Neutrophil (primary cell): ENCODE data around the gene ZNF574.

Experiments
- H3K27ac ChIP-seq: fragments of 200-600 bp; sonication (generic); 2 replicates; pipeline ENCODE4 v1.5.1; 2016; ENCODE audit warnings: mild to moderate bottlenecking, moderate library complexity
- H3K27me3 ChIP-seq: fragments of 200-600 bp; sonication (generic); 2 replicates; pipeline ENCODE4 v1.6.0; 2016; ENCODE audit warnings: mild to moderate bottlenecking
- H3K36me3 ChIP-seq: fragments of 200-600 bp; sonication (generic); 2 replicates; pipeline ENCODE4 v1.5.1; 2017
- H3K4me1 ChIP-seq, 2 experiments: fragments of 200-600 bp in 1 of 2; sonication (generic) in 1 of 2; 1 replicate in 1 of 2; 2 replicates in 1 of 2; pipeline versions ENCODE4 v1.5.1 to v1.6.1; 2013 to 2016; ENCODE audit warnings: low read depth in 1 of 2, low read length in 1 of 2, mild to moderate bottlenecking in 1 of 2, moderate library complexity in 1 of 2; ENCODE audit not compliant: control insufficient read depth in 1 of 2, insufficient read depth in 1 of 2
- H3K4me3 ChIP-seq, 2 experiments: fragments of 200-600 bp in 1 of 2; sonication (generic) in 1 of 2; 1 replicate in 1 of 2; 2 replicates in 1 of 2; pipeline ENCODE4 v1.5.1; 2013 to 2016; ENCODE audit warnings: low read depth in 1 of 2, low read length in 1 of 2, mild to moderate bottlenecking in 1 of 2, moderate library complexity in 1 of 2
- H3K9me3 ChIP-seq: fragments of 200-600 bp; sonication (generic); 2 replicates; pipeline ENCODE4 v1.5.1; 2016
- CTCF ChIP-seq: fragments of 200-600 bp; sonication (generic); IDR thresholded peaks from 2 replicates; pipeline ENCODE4 v1.5.1; 2016; ENCODE audit warnings: antibody characterized with exemption

Gene ZNF574

GRCh38 chr19:42075616-42076379, at the start of gene ZNF574:
Gene ZNF574, plus strand, starts transcription at chr19:42076166. Its CDS starts 2,441 bp downstream, at chr19:42078607.
- Histone ChIP-seq H3K36me3 (peaks cover 25% of the 10 kb centered on the region), H3K27ac (peak within 1 kb of the TSS; percentile 90), H3K4me3 (peak within 1 kb of the TSS; percentile 84 to 90), H3K9me3 (no peaks in the 10 kb centered on the region), H3K4me1 (peaks cover 20 to 22% of the 10 kb centered on the region in 2 experiments), H3K27me3 (no peaks in the 10 kb centered on the region)
- TF ChIP-seq CTCF, result no peak

GRCh38 chr19:42028304-42029216, 47.4 kb upstream of the ZNF574 start:
- TF ChIP-seq CTCF, result peak; percentile 46
- Histone ChIP-seq H3K4me1 (no peaks in the 10 kb centered on the region), H3K4me3 (no peak overlapping the region), H3K27ac (no peak overlapping the region), H3K9me3 (no peaks in the 10 kb centered on the region), H3K27me3 (no peaks in the 10 kb centered on the region), H3K36me3 (no peaks in the 10 kb centered on the region)

GRCh38 chr19:42030645-42031440, 45.1 kb upstream of the ZNF574 start:
- no peaks in the 10 kb centered on the region for H3K9me3 ChIP-seq
- no peak overlapping the region for H3K4me3 ChIP-seq
- H3K4me1 ChIP-seq, result no peaks in the 10 kb centered on the region
- H3K36me3 ChIP-seq, result no peaks in the 10 kb centered on the region
- H3K27me3 ChIP-seq, result no peaks in the 10 kb centered on the region
- TF ChIP-seq CTCF, result no peak
- H3K27ac ChIP-seq, result no peak overlapping the region

GRCh38 chr19:42032431-42032830, 43.5 kb upstream of the ZNF574 start:
- no peaks in the 10 kb centered on the region for H3K4me1 ChIP-seq
- no peak for TF ChIP-seq CTCF
- H3K27ac ChIP-seq, result no peak overlapping the region
- no peaks in the 10 kb centered on the region for H3K36me3 ChIP-seq
- H3K9me3 ChIP-seq, result no peaks in the 10 kb centered on the region
- no peak overlapping the region for H3K4me3 ChIP-seq
- no peaks in the 10 kb centered on the region for H3K27me3 ChIP-seq

- H3K4me3 ChIP-seq, result no peak overlapping the region
- no peak for TF ChIP-seq CTCF
- no peaks in the 10 kb centered on the region for H3K4me1 ChIP-seq
- H3K27me3 ChIP-seq, result no peaks in the 10 kb centered on the region
- H3K9me3 ChIP-seq, result no peaks in the 10 kb centered on the region
- no peak overlapping the region for H3K27ac ChIP-seq
- H3K36me3 ChIP-seq, result no peaks in the 10 kb centered on the region
Observed at GRCh38 chr19:42033413-42033812, 42.6 kb upstream of the ZNF574 start.
